K562 (cell line): Measurements from ENCODE around the gene KDM4F. TPM values are rescaled to one million over a fixed set of nuclear protein-coding genes. Genes with fewer than 3 reads are reported as not detected.

Experiments used
- AFF1 ChIP-seq, 2 experiments: fragments of 450-650 bp; IDR thresholded peaks; 2 replicates each; pipeline ENCODE4 v1.6.1; 2018; ENCODE audit warnings: mild to moderate bottlenecking in 2 of 2, low read depth in 1 of 2; ENCODE audit not compliant: partially characterized antibody in 2 of 2
- ASH1L ChIP-seq: fragments of 450-650 bp; IDR thresholded peaks from 2 replicates; pipeline ENCODE4 v1.6.1; 2018; ENCODE audit warnings: borderline replicate concordance, mild to moderate bottlenecking, low read depth; ENCODE audit not compliant: partially characterized antibody
- C11orf30 ChIP-seq: fragments of 450-650 bp; IDR thresholded peaks from 2 replicates; pipeline ENCODE4 v1.6.1; 2016; ENCODE audit warnings: low read depth, mild to moderate bottlenecking
- EZH2 ChIP-seq: IDR thresholded peaks from 2 replicates; pipeline ENCODE4 v1.6.1; 2012; ENCODE audit warnings: low read depth, mild to moderate bottlenecking, inconsistent platforms, low read length, borderline replicate concordance
- FOS ChIP-seq: IDR thresholded peaks from 3 replicates; pipeline ENCODE4 v1.6.1; 2011; ENCODE audit not compliant: insufficient read length; ENCODE audit errors: extremely low read depth
- FOXO4 ChIP-seq: fragments of 450-650 bp; formaldehyde crosslinking; IDR thresholded peaks from 2 replicates; pipeline ENCODE4 v1.4.0; 2020; ENCODE audit warnings: mild to moderate bottlenecking, moderate library complexity
- HDAC3 ChIP-seq: fragments of 450-650 bp; IDR thresholded peaks from 2 replicates; pipeline ENCODE4 v1.6.1; 2018; ENCODE audit warnings: borderline replicate concordance, mild to moderate bottlenecking, moderate library complexity; ENCODE audit not compliant: partially characterized antibody
- KLF10 ChIP-seq: fragments of 250-450 bp; sonication (Bioruptor Pico); IDR thresholded peaks from 2 replicates; pipeline ENCODE4 v1.6.1; 2021; ENCODE audit warnings: matching md5 sums
- NFXL1 ChIP-seq: fragments of 450-650 bp; formaldehyde crosslinking; IDR thresholded peaks from 2 replicates; pipeline ENCODE4 v1.4.0; 2021; ENCODE audit warnings: mild to moderate bottlenecking
- NONO ChIP-seq, 2 experiments: fragments of 200-400 bp in 1 of 2; fragments of 450-650 bp in 1 of 2; formaldehyde crosslinking in 1 of 2; IDR thresholded peaks; 2 replicates each; pipeline ENCODE4 v1.6.1; 2017; ENCODE audit warnings: low read depth in 2 of 2, mild to moderate bottlenecking in 2 of 2, moderate library complexity in 2 of 2, low read length in 1 of 2
- NR2C1 ChIP-seq, 2 experiments: fragments of 450-650 bp; IDR thresholded peaks; 2 replicates each; pipeline ENCODE4 v1.6.1; 2017; ENCODE audit warnings: mild to moderate bottlenecking in 2 of 2, antibody characterized with exemption in 1 of 2, inconsistent platforms in 1 of 2, missing compliant biosample characterization in 1 of 2, missing genetic modification characterization in 1 of 2
- RNF219 ChIP-seq: fragments of 250-450 bp; sonication (Bioruptor Pico); IDR thresholded peaks from 2 replicates; pipeline ENCODE4 v1.5.0; 2022; ENCODE audit warnings: mild to moderate bottlenecking
- ZNF449 ChIP-seq: fragments of 250-450 bp; sonication (Bioruptor Pico); IDR thresholded peaks from 2 replicates; pipeline ENCODE4 v1.8.0; 2022; ENCODE audit warnings: moderate library complexity, mild to moderate bottlenecking, inconsistent platforms
- ZNF518B ChIP-seq: fragments of 250-450 bp; sonication (Bioruptor Pico); IDR thresholded peaks from 2 replicates; pipeline ENCODE4 v1.5.0; 2021; ENCODE audit warnings: mild to moderate bottlenecking, moderate library complexity
- ZSCAN32 ChIP-seq: fragments of 450-650 bp; formaldehyde crosslinking; IDR thresholded peaks from 2 replicates; pipeline ENCODE4 v1.4.0; 2020; ENCODE audit warnings: mild to moderate bottlenecking, moderate library complexity
- polyA plus RNA-seq, 8 experiments: library from polyadenylated mRNA; depleted of rRNA in 4 of 8; stranded (reverse) in 5 of 8; unstranded in 3 of 8; fragments of >200 nt; fragmentation: Nextera tagmentation in 2 of 8; fragmentation: Illumina TruSeq in 1 of 8; extraction: Ambion mirVana in 2 of 8; extraction: Trizol in 1 of 8; gene quantifications; 2 replicates each; pipeline versions ENCODE4 v1.2.1 to v1.2.3, GENCODE V29; 2011 to 2014; ENCODE audit warnings: inconsistent platforms in 1 of 8, missing spikeins in 1 of 8
- total RNA-seq, 7 experiments: library from RNA; depleted of rRNA in 6 of 7; stranded (reverse); fragments of >200 nt in 6 of 7; fragmentation: Illumina TruSeq in 2 of 7; extraction: Trizol in 2 of 7; gene quantifications; 2 replicates each; pipeline versions ENCODE4 v1.2.1 to v1.2.3, GENCODE V29; 2011 to 2021; ENCODE audit warnings: low replicate concordance in 1 of 7

Gene KDM4F
- total and polyA plus RNA-seq, 9 of the 15 experiments (the other 6 are each of a cell fraction or from before 2014, with no cell fraction given) = not detected

- TF ChIP-seq FOXO4 (CRISPR knock-in tag) = no peak
- no peak for TF ChIP-seq ZNF518B (CRISPR knock-in tag)
- no peak for TF ChIP-seq HDAC3
- no peak for TF ChIP-seq EZH2
- no peak for TF ChIP-seq ZNF449 (CRISPR knock-in tag)
- TF ChIP-seq NONO (IDR thresholded peaks at IDR 0.05; ENCODE audit: low read depth in 2 of 2, low read length in 1 of 2) = no peak
- no peak for TF ChIP-seq RNF219
- TF ChIP-seq C11orf30 = peak; percentile 45; the same call in 1 of the 2 replicates
- no peak for TF ChIP-seq KLF10 (CRISPR knock-in tag)
- TF ChIP-seq ZSCAN32 = no peak
- peak; percentile 72 for TF ChIP-seq FOS
- TF ChIP-seq NFXL1 = no peak
- TF ChIP-seq ASH1L = peak; percentile 77
- TF ChIP-seq AFF1 (IDR thresholded peaks at IDR 0.05; ENCODE audit: low read depth in 1 of 2, partially characterized antibody in 2 of 2) = peak in 1 of 2 experiments; percentile 74
- no peak for TF ChIP-seq NR2C1 (IDR thresholded peaks at IDR 0.05)
- no peak for TF ChIP-seq NR2C1 (tag; IDR thresholded peaks at IDR 0.05)
Observed at GRCh38 chr11:95068549-95068948, 19.3 kb downstream of the KDM4F start (continued).
